Hematopoietic multipotent progenitor cell treated with erythropoietin and hydrocortisone succinate and interleukin-3 and kit ligand, for 15 days (in vitro differentiated cells): ENCODE data around the gene LRRC27.
A peak's percentile ranks its signal among the peaks of the same experiment; 100 is the strongest.
"Not testable (repeated sequence)": the region's sequence is repeated elsewhere in the genome, so short reads cannot be mapped to it uniquely, and the experiment has no call there.

Experiments used
- DNase-seq: peaks from one replicate; pipeline ENCODE4 v3.0.0-alpha.2; 2015; ENCODE audit warnings: low spot score

Gene LRRC27

GRCh38 chr10:132314881-132315280, 17.1 kb upstream of the LRRC27 start:
- DNase-seq, result not testable (repeated sequence)

GRCh38 chr10:132316133-132316532, 15.9 kb upstream of the LRRC27 start:
- DNase-seq, result no peak

- not testable (repeated sequence) for DNase-seq
These were observed 14.5 kb upstream of the LRRC27 start for GRCh38 chr10:132317477-132317876.

DNA sequence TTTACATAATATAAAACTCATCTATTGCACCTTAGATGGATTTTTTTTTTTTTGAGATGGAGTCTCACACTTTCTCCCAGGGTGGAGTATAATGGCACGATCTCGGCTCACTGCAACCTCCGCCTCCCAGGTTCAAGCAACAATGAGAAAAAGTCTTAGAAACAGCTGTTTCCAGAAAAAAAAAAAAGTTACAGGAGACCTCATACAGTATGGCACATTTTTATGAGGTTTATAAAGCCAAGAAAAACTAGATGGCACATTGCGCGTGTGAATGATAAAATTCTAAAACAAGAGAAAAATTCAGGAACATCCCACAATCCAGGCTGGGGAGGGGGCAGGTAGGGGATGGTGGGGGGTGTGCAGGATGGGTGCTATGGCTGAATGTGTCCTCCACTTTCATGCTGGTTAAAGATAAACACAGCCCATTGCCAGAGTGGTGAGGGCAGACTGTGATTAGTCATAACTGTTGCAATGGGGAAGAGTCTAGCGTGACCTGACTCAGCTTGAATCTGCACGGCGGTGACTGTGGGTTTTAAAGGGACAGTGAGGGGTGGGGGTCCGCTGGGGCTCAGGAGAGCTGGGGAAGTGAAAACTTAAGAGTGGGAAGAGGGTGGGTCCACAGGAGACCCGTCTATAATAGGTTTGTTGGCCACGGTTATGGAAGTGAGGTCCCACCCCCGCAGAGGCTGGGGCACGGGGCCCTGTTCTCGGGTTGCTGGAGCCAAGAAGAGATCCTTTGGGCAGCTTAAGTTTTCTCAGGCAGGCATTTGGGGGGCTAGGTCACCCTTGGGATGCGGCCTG, 11.9 kb upstream of the LRRC27 start:
- peak; percentile 40 for DNase-seq

DNA sequence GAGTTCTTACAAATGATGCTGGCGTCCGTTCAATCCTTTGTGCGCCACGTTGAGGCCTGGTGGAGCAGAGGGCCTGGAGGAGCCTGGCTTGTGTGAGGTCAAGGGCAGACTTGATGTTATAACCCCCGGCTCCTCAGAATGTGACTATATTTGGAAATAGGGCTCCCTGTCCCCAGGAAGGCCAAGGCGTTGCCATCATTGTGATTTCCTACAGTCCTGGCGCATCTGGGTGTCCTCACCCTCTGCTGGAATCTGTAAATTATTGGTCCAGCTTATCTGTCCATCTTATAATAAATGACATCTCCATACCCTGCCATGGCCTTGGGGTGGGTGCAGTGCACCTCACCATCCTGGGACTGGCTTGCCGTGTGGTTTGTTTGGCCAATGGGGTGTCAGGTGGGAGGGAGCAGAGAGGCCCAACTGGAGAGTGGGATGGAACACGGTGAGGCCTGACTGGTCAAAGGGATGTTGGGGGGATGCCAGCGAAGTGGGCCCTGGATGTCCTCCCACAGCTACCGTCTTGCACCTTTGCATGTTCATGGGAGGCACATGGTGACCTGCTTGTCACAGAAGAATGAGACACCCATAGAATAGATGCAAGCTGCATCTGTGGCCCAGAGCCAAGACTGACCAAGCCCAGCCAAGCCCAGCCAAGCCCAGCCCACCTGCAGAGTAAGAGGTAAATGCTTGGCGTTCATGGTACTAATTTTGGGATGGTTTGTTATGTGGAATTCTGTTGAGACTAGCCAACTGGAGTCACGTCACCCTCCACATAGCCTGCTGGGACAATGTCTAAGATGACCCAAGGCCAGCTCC, 11.1 kb upstream of the LRRC27 start:
- DNase-seq, result no peak

DNA sequence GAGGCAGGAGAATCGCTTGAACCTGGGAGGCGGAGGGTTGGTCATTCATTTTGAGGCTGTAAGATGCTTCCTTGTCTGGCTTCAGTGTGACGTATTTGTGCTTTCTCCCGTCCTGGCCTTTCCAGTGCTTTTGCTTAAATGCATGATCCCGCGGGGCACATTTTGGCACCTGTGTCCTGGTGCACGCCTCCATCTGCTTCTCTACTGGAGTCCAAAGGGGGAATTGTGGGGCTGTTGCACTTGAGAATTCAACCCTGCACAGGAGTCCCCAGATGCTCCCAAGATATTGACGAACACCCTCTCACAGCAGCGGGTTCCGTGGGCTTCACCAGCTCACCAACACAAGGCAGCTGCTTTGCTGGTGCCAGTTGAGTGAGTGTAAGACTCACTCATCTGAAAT, 10.3 kb upstream of the LRRC27 start:
- DNase-seq, result no peak

GRCh38 chr10:132322586-132323048, 9.4 kb upstream of the LRRC27 start:
- DNase-seq, result no peak

DNA sequence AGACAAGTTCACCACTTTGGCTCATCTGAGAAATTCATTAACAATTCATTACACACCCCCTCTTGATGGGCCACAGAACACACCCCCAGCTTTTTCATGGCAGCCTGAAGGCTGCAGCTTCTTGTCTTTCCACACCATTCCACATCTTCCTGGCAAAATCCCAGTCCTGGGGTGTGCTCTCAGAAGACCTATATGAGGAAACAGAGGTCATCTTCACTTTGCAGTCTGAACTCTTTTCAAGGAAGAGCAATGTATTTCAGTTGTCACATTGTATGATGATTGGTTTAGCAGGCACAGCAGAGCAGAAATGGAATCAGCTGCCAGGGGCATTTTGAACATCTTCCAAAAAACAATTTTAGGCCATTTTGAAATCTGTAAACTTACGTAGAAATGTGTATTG, 7.8 kb upstream of the LRRC27 start:
- DNase-seq, result no peak

GRCh38 chr10:132326344-132326889, 5.6 kb upstream of the LRRC27 start:
- no peak for DNase-seq

GRCh38 chr10:132326925-132327324, 5.1 kb upstream of the LRRC27 start:
- DNase-seq, result no peak

DNA sequence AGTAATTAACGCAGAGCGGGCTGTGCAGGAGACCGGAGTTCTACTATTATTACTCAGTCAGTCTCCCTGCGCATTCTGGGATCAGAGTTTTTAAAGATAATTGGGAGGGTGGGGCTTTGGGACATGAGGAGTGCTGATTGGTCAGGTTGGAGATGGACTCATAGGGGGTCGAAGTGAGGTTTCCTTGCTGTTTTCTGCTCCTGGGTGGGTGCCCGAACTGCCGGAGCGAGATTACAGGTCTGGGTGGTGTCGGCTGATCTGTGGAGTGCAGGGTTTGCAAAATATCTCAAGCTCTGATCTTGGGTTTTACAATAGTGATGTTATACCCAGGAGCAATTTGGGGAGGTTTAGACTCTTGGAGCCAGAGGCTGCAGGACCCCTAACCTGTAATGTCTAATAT, 3.9 kb upstream of the LRRC27 start:
- DNase-seq, result no peak

DNA sequence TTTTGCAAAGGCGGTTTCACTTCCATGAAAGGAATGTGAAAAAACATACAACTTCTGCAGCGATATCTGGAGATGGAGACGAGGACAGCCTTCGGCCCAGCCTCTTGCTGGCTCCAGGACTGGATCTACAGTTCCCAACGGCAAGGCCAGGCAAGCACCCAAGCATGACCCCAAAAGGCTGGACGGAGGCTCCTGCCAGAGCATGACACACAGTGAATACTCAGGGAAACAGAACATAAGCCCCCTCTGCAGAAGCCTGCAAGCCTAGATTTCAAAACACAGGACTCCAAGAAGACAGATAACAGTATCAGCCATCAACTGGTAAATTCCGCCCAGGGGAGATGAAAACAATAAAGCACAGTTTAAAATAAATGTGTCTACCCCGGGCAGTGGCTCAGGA, 3.3 kb upstream of the LRRC27 start:
- no peak for DNase-seq

DNA sequence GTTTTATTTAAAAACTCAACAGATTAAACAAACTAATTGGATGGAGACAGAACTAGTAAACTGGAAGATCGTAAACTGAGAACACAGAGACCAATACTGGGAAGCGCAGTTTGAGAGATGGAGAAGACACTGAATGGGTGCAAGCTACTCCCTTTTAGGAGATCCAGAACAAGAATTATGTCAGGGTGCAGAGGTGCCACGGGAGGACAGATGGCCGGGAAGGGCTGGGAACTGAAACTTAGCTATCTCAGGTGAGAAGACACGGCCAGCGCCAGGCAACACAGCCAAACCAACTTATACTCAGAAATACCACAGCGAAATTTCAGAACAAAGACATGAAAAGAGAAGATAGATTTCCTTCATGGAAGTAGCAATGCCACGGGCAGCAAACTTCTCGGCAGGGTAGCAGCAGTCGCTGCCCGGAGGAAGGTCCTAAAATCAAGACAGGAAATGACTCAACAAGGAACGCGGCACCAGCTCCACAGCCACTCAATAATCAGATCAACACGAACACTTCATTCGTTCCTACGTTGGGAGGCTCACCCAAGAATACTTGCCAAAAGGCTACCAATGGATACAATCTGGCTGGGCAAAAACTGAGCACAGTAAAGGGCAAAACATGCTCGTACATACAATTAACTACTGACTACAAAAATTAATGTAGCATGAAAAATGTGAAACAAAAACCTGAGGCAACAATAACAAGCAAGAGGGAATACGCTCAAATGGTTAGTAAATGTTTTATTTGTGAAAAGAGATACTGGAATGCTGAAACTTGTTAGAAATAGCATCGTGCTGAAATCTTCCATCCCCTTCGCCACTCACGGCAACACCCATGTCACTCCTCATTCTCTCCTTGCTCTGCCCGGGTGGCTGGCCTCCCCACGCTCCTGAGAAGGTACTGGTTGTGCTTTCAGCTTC, 2.2 kb upstream of the LRRC27 start:
- DNase-seq, result peak; percentile 39

DNA sequence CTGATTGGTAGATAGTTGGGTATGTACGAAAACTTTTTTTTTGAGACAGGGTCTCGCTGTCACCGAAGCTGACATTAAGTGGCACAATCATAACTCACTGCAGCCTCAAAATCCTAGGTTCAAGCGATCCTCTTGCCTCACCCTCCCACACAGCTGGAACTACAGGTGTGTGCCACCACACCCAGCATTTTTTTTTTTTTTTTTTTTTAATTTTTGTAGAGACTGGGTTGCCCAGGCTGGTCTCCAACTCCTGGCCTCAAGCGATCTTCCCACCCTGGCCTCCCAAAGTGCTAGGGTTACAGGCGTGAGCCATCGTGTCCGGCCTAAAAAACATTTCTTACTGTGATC, 1.5 kb upstream of the LRRC27 start:
- no peak for DNase-seq

- DNase-seq, result no peak
These were observed 401 bp downstream of the LRRC27 start for GRCh38 chr10:132332433-132332754.

DNA sequence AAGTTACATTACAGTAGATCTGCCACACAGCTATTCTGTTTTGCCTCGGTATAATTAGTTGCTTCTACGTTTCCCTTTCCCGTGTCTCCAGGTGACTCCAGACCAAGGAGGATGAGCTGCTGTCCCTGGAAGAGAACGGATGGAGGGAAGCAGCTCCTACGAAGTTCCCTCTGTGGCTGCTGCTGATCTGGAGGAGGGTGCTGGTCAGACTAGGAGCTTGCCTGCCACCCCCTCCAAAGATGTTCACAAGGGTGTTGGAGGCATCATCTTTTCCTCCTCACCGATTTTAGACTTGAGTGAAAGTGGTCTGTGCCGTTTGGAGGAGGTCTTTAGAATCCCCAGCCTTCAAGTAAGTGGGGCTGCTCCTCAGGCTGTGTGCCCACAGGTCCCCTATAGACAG, 1.4 kb downstream of the LRRC27 start:
- DNase-seq, result no peak

DNA sequence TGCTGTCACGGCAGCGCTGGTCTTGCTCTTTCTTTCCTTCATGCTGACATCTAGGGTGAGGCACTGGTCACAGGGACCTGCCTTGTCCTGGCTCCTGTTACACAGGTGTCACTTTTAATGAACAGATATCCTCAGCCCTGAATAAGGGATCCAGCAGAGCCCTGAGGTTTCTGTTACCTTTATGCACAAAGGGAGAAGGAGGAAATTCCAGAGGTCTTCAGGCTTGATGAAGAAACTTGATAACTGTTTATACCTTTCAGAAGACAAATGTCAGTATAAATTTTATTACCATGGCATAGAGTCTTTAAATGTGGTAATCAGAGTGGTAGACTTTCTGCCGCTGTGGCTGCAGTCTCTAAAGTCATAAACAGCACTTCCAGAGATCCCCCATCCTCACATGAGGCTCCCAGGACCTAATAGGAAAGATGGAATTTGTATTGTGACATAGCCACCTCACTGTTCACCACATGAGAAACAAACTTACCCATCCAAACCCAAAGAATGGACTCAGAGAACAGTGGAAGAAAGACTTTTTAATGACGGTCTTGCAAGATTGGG, 2.7 kb downstream of the LRRC27 start:
- DNase-seq, result no peak

GRCh38 chr10:132335189-132336063, 3.4 kb downstream of the LRRC27 start:
- DNase-seq, result no peak

DNA sequence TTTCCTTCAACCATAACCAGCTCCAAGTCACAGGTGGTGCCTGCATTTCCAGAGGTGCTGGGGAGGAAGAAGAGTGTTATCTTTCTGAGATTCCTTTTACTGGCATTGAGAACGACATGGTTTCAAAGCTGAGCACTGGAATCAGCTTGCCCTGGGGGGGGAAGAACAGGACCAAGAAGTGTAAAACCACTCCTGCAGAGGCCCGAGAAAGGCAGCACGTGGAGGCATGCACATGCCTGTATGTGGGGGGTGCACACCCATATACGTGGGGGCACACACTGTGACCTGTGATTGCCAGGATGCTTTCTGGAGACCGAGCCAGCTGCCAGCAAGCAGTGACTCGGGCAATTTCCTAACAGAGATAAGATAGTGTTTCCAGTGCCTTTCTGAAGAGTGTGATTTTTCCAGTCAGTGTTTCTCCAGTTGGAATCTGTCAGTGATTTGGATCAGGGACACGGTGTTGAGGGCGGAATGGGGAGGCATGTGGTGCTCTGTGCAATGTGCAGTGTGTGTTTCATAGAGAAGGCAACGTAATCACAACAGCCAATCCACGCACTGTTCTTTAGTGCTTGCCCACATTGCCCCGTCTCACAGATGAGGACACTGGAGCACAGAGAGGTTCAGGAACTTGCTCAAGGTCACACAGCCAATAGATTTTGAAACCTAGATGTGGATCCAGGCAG, 4.2 kb downstream of the LRRC27 start:
- no peak for DNase-seq

GRCh38 chr10:132336919-132337407, 5.0 kb downstream of the LRRC27 start:
- no peak for DNase-seq
